HepG2 (cell line): Measurements from ENCODE around the gene PTPN22. TPM values are rescaled to one million over a fixed set of nuclear protein-coding genes. Genes with fewer than 3 reads are reported as not detected.
A peak's percentile ranks its signal among the peaks of the same experiment; 100 is the strongest.

Experiments
- AKAP8 ChIP-seq: sonication (generic); formaldehyde crosslinking; IDR thresholded peaks from 2 replicates; pipeline ENCODE4 v1.5.1; 2020; ENCODE audit warnings: mild to moderate bottlenecking, missing genetic modification reagents
- CBX5 ChIP-seq: sonication (generic); formaldehyde crosslinking; IDR thresholded peaks from 2 replicates; pipeline ENCODE4 v1.4.0; 2020; ENCODE audit warnings: missing genetic modification reagents, borderline replicate concordance
- NR2F6 ChIP-seq, 2 experiments: IDR thresholded peaks; 2 replicates each; pipeline ENCODE4 v1.6.1; 2016; ENCODE audit warnings: antibody characterized with exemption in 1 of 2, mild to moderate bottlenecking in 1 of 2
- POLR2AphosphoS2 ChIP-seq: IDR thresholded peaks from 2 replicates; pipeline ENCODE4 v1.6.1; 2011; ENCODE audit warnings: low read depth, low read length, improper control_type of control experiment
- SP2 ChIP-seq: sonication (generic); formaldehyde crosslinking; IDR thresholded peaks from 2 replicates; pipeline ENCODE4 v1.5.1; 2020; ENCODE audit warnings: mild to moderate bottlenecking, missing genetic modification reagents
- TCF12 ChIP-seq, 2 experiments: fragments of 450-650 bp in 1 of 2; sonication (generic) in 1 of 2; formaldehyde crosslinking in 1 of 2; IDR thresholded peaks; 2 replicates each; pipeline versions ENCODE4 v1.6.1 to v1.8.0; 2017 to 2022; ENCODE audit warnings: antibody characterized with exemption in 1 of 2, mild to moderate bottlenecking in 1 of 2, missing genetic modification reagents in 1 of 2, moderate library complexity in 1 of 2
- TSC22D2 ChIP-seq: sonication (generic); formaldehyde crosslinking; IDR thresholded peaks from 2 replicates; pipeline ENCODE4 v1.5.1; 2020; ENCODE audit warnings: missing genetic modification reagents, mild to moderate bottlenecking, borderline replicate concordance
- YEATS2 ChIP-seq: sonication (generic); formaldehyde crosslinking; IDR thresholded peaks from 2 replicates; pipeline ENCODE4 v1.4.0; 2020; ENCODE audit warnings: missing genetic modification reagents, borderline replicate concordance
- ZNF24 ChIP-seq: fragments of 450-650 bp; IDR thresholded peaks from 2 replicates; pipeline ENCODE4 v1.6.1; 2017; ENCODE audit warnings: antibody characterized with exemption, mild to moderate bottlenecking
- ZNF317 ChIP-seq: sonication (generic); formaldehyde crosslinking; IDR thresholded peaks from 2 replicates; pipeline ENCODE4 v1.5.0; 2020; ENCODE audit warnings: mild to moderate bottlenecking, missing genetic modification reagents
- ZNF326 ChIP-seq: sonication (generic); formaldehyde crosslinking; IDR thresholded peaks from 2 replicates; pipeline ENCODE4 v1.4.0; 2020; ENCODE audit warnings: missing genetic modification reagents, borderline replicate concordance
- ZNF550 ChIP-seq: sonication (generic); formaldehyde crosslinking; IDR thresholded peaks from 2 replicates; pipeline ENCODE4 v1.4.0; 2020; ENCODE audit warnings: mild to moderate bottlenecking, missing genetic modification reagents, borderline replicate concordance
- ZNF777 ChIP-seq: sonication (generic); formaldehyde crosslinking; IDR thresholded peaks from 2 replicates; pipeline ENCODE4 v1.4.0; 2020; ENCODE audit warnings: missing genetic modification reagents
- ZNF841 ChIP-seq: sonication (generic); formaldehyde crosslinking; IDR thresholded peaks from 2 replicates; pipeline ENCODE4 v1.8.1; 2023; ENCODE audit warnings: missing genetic modification reagents, borderline replicate concordance
- polyA plus RNA-seq, 8 experiments: library from polyadenylated mRNA; depleted of rRNA in 3 of 8; stranded (reverse) in 7 of 8; unstranded in 1 of 8; fragments of >200 nt; fragmentation: Illumina TruSeq in 4 of 8; extraction: Trizol in 4 of 8; gene quantifications; 2 replicates each; pipeline versions ENCODE4 v1.2.1 to v1.2.3, GENCODE V29; 2011 to 2016; ENCODE audit warnings: low read depth in 4 of 8, missing spikeins in 1 of 8, mixed read lengths in 1 of 8; ENCODE audit not compliant: insufficient read depth in 1 of 8
- total RNA-seq, 5 experiments: library from RNA; depleted of rRNA; stranded (reverse); fragments of >200 nt; fragmentation: Illumina TruSeq; extraction: Trizol; gene quantifications; 2 replicates each; pipeline ENCODE4 v1.2.3, GENCODE V29; 2016; ENCODE audit warnings: low read depth in 1 of 5
- TF ChIP-seq, protein P1 (sequence below): IDR thresholded peaks from 2 replicates; pipeline ENCODE4 v1.6.1; 2018; ENCODE audit warnings: missing genetic modification reagents, mild to moderate bottlenecking, missing compliant biosample characterization
- TF ChIP-seq, protein P2 (sequence below): sonication (generic); formaldehyde crosslinking; IDR thresholded peaks from 2 replicates; pipeline ENCODE4 v1.4.0; 2020; ENCODE audit warnings: missing genetic modification reagents; ENCODE audit errors: not compliant biosample characterization
- TF ChIP-seq, protein P3 (sequence below): sonication (generic); formaldehyde crosslinking; IDR thresholded peaks from 2 replicates; pipeline ENCODE4 v1.5.0; 2020; ENCODE audit warnings: missing genetic modification reagents
- TF ChIP-seq, protein P4 (sequence below): sonication (generic); formaldehyde crosslinking; IDR thresholded peaks from 2 replicates; pipeline ENCODE4 v1.5.0; 2020; ENCODE audit warnings: missing genetic modification reagents
- TF ChIP-seq, protein P5 (sequence below): fragments of 450-650 bp; IDR thresholded peaks from 2 replicates; pipeline ENCODE4 v1.6.1; 2017
- TF ChIP-seq, protein P6 (sequence below): sonication (generic); formaldehyde crosslinking; conservative IDR thresholded peaks from 2 replicates; pipeline ENCODE4 v1.4.0; 2020; ENCODE audit warnings: missing genetic modification reagents

PTPN22 gene
- total and polyA plus RNA-seq, 2 of the 13 experiments (the other 11 are each of a cell fraction or from before 2014, with no cell fraction given): not detected

DNA sequence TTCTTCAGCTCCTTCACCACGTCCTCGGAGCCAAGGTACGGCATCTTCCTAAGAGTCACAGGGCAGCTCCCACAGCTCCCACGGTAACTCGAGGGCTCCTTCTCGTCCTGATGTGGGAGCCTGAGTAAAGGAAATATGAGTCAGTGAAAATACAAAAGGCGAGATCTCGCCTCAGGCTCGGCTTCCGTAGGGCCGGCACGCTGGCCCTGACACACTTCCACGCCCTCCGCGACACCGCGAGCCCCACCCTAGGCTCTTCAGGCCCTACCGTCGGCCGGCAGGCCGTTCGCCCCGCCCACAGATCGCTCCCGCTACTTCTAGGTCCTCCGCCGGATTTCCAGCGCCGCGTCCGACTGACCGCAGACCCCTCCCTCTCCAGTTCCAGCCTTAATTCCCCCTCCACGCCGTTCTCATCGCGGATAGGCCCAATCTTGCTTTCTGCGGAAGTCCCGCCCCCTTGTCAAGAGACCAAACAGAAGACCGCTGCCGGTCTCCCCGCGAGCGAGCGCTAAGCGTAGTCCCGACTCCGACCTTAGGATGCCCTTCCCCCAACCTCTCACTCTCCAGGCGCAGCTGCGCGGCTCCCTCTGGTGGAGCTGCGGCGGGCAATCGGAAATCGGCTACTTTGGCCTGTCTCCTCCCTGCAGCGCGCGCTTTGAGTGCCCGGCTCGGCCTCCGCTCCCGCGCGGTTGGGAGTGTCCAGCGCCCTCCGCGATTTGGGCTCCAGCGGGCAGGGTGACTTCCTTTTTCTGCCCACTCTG, 33.3 kb upstream of the PTPN22 start, which contains the start of the genes AP4B1 and DCLRE1B (continued):
- no peak for TF ChIP-seq ZNF326 (CRISPR knock-in tag)
- TF ChIP-seq, protein P1, sequence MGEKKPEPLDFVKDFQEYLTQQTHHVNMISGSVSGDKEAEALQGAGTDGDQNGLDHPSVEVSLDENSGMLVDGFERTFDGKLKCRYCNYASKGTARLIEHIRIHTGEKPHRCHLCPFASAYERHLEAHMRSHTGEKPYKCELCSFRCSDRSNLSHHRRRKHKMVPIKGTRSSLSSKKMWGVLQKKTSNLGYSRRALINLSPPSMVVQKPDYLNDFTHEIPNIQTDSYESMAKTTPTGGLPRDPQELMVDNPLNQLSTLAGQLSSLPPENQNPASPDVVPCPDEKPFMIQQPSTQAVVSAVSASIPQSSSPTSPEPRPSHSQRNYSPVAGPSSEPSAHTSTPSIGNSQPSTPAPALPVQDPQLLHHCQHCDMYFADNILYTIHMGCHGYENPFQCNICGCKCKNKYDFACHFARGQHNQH (CRISPR knock-in tag): peak; percentile 89
- TF ChIP-seq, protein P2, sequence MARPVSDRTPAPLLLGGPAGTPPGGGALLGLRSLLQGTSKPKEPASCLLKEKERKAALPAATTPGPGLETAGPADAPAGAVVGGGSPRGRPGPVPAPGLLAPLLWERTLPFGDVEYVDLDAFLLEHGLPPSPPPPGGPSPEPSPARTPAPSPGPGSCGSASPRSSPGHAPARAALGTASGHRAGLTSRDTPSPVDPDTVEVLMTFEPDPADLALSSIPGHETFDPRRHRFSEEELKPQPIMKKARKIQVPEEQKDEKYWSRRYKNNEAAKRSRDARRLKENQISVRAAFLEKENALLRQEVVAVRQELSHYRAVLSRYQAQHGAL (CRISPR knock-in tag): no peak
- TF ChIP-seq ZNF24: no peak
- TF ChIP-seq YEATS2 (CRISPR knock-in tag): peak; percentile 87; the same call in 1 of the 2 replicates
- TF ChIP-seq ZNF777 (CRISPR knock-in tag): peak; percentile 39; the same call in 1 of the 2 replicates
- no peak for TF ChIP-seq ZNF841 (CRISPR knock-in tag)
- 0 out of 2 replicates have a peak, but pooled peaks have one; percentile 4 for TF ChIP-seq AKAP8 (CRISPR knock-in tag)
- TF ChIP-seq, protein P3, sequence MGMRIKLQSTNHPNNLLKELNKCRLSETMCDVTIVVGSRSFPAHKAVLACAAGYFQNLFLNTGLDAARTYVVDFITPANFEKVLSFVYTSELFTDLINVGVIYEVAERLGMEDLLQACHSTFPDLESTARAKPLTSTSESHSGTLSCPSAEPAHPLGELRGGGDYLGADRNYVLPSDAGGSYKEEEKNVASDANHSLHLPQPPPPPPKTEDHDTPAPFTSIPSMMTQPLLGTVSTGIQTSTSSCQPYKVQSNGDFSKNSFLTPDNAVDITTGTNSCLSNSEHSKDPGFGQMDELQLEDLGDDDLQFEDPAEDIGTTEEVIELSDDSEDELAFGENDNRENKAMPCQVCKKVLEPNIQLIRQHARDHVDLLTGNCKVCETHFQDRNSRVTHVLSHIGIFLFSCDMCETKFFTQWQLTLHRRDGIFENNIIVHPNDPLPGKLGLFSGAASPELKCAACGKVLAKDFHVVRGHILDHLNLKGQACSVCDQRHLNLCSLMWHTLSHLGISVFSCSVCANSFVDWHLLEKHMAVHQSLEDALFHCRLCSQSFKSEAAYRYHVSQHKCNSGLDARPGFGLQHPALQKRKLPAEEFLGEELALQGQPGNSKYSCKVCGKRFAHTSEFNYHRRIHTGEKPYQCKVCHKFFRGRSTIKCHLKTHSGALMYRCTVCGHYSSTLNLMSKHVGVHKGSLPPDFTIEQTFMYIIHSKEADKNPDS (CRISPR knock-in tag): no peak
- peak; percentile 51; the same call in 1 of the 2 replicates for TF ChIP-seq TSC22D2 (CRISPR knock-in tag)
- TF ChIP-seq, protein P4, sequence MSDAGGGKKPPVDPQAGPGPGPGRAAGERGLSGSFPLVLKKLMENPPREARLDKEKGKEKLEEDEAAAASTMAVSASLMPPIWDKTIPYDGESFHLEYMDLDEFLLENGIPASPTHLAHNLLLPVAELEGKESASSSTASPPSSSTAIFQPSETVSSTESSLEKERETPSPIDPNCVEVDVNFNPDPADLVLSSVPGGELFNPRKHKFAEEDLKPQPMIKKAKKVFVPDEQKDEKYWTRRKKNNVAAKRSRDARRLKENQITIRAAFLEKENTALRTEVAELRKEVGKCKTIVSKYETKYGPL (CRISPR knock-in tag): no peak
- no peak for TF ChIP-seq ZNF550
- TF ChIP-seq, protein P5, sequence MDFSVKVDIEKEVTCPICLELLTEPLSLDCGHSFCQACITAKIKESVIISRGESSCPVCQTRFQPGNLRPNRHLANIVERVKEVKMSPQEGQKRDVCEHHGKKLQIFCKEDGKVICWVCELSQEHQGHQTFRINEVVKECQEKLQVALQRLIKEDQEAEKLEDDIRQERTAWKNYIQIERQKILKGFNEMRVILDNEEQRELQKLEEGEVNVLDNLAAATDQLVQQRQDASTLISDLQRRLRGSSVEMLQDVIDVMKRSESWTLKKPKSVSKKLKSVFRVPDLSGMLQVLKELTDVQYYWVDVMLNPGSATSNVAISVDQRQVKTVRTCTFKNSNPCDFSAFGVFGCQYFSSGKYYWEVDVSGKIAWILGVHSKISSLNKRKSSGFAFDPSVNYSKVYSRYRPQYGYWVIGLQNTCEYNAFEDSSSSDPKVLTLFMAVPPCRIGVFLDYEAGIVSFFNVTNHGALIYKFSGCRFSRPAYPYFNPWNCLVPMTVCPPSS: no peak
- peak; percentile 75; the same call in 1 of the 2 replicates for TF ChIP-seq ZNF317
- no peak for TF ChIP-seq TCF12 (IDR thresholded peaks at IDR 0.05)
- TF ChIP-seq TCF12 (CRISPR knock-in tag; IDR thresholded peaks at IDR 0.05): no peak
- TF ChIP-seq SP2: peak; percentile 90
- peak; percentile 87; the same call in 1 of the 2 replicates for TF ChIP-seq CBX5 (CRISPR knock-in tag)
- peak; percentile 72; the same call in 1 of the 2 replicates for TF ChIP-seq POLR2AphosphoS2
- TF ChIP-seq, protein P6, sequence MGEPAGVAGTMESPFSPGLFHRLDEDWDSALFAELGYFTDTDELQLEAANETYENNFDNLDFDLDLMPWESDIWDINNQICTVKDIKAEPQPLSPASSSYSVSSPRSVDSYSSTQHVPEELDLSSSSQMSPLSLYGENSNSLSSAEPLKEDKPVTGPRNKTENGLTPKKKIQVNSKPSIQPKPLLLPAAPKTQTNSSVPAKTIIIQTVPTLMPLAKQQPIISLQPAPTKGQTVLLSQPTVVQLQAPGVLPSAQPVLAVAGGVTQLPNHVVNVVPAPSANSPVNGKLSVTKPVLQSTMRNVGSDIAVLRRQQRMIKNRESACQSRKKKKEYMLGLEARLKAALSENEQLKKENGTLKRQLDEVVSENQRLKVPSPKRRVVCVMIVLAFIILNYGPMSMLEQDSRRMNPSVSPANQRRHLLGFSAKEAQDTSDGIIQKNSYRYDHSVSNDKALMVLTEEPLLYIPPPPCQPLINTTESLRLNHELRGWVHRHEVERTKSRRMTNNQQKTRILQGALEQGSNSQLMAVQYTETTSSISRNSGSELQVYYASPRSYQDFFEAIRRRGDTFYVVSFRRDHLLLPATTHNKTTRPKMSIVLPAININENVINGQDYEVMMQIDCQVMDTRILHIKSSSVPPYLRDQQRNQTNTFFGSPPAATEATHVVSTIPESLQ: no peak
- no peak for TF ChIP-seq NR2F6 (IDR thresholded peaks at IDR 0.05)
- peak; percentile 54; the same call in 1 of the 2 replicates for TF ChIP-seq NR2F6 (CRISPR knock-in tag; IDR thresholded peaks at IDR 0.05)
